ENCODE results near the gene MICALL2.

The MICALL2 gene

DNA sequence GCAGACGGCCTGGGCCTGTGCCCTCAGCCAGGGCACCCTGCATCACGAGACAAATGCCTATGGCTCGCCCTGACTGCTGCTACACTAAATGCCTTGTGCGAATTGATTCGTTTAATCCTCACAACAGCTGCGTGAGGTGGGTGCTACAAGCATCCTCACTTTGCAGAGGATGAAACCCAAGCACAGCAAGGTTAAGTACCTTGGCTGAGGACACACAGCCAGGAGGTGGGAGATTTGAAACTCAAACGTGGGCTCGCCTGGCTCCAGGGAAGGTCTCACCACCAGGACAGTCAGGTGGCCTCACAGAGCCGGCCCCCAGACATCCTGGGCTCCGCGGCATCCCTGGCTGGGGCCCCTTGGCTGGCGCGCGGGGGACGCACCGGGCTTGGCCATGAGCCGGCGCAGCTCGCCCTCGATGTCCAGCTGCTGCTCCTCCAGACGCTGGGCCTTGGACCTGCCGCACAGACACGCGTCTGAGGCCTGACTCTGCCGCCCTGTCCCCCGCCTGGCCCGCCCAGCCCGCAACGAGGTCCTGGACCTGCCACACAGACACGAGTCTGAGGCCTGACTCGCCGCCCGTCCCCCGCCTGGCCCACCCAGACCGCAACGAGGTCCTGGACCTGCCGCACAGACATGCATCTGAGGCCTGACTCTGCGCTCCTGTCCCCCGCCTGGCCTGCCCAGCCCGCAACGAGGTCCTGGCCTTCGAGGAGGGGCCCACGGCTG, 22.0 kb downstream of the MICALL2 start:
- TF ChIP-seq, protein P1, sequence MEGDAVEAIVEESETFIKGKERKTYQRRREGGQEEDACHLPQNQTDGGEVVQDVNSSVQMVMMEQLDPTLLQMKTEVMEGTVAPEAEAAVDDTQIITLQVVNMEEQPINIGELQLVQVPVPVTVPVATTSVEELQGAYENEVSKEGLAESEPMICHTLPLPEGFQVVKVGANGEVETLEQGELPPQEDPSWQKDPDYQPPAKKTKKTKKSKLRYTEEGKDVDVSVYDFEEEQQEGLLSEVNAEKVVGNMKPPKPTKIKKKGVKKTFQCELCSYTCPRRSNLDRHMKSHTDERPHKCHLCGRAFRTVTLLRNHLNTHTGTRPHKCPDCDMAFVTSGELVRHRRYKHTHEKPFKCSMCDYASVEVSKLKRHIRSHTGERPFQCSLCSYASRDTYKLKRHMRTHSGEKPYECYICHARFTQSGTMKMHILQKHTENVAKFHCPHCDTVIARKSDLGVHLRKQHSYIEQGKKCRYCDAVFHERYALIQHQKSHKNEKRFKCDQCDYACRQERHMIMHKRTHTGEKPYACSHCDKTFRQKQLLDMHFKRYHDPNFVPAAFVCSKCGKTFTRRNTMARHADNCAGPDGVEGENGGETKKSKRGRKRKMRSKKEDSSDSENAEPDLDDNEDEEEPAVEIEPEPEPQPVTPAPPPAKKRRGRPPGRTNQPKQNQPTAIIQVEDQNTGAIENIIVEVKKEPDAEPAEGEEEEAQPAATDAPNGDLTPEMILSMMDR (IDR thresholded peaks at IDR 0.05; ENCODE audit: low read depth, low read length): no peak
- no peak overlapping the region for H3K4me3 ChIP-seq (ENCODE audit: low read depth, low read length)
- in situ Hi-C loops (cut with HindIII; ENCODE audit: low sequenced_read_pairs): no loop called here
- DNase-seq (ENCODE audit: low read depth, low spot score): no peak

DNA sequence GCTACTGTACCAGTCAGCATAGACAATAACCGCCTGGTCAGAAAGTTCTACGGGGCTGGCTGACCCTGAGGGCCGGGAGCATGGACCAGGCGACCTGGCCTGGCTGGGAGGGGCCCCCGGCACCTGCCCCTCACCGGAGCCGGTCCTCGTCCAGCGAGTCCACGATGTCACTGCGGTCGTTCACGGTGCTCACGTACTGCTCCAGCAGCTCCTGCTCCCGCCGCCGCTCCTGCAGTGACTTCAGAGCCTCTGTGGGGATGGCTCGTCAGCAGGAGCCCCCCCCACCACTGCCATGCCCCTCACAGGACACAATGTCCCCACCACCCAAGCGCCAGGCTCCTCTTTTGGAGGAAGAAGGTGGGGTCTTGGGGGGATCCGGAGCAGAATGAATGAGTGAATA, 22.7 kb downstream of the MICALL2 start:
- no peak overlapping the region for H3K4me3 ChIP-seq (ENCODE audit: low read depth, low read length)
- TF ChIP-seq, protein P1 (IDR thresholded peaks at IDR 0.05; ENCODE audit: low read depth, low read length): no peak
- in situ Hi-C loops (cut with HindIII; ENCODE audit: low sequenced_read_pairs): no loop called here
- no peak for DNase-seq (ENCODE audit: low read depth, low spot score)

DNA sequence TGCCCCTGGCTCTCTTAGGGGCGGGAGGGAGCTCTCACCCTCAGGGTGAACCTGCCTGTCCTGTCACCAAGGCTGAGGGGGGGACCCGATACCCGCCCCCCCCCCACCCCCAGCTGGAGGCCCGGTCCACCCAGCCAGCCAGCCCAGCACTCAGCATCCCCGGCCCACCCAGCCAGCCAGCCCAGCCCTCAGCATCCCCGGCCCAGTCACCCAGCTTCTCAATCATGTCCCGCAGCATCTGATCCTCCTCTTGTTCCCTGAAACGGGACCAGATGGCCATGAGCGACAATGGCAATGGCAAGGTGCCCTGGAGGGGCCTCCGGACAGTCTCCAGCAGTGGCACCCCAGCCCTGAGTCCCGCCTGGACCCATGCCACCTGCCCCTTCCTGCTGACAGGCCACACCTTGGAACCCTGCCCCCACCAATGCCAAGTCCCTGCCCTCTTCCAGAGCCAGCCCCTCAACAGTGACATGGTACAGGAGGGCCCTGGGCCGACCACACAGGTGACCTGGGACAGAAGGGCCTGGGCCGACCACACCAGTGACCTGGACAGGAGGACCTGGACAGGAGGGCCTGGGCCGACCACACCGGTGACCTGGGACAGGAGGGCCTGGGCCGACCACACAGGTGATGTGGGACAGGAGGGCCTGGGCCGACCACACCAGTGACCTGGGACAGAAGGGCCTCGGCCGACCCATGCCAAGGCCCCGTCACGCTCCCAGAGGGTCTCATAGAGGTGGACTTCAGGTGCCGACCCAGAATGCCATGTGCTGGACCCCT, 24.2 kb downstream of the MICALL2 start:
- no peak overlapping the region for H3K4me3 ChIP-seq (ENCODE audit: low read depth, low read length)
- TF ChIP-seq, protein P1 (IDR thresholded peaks at IDR 0.05; ENCODE audit: low read depth, low read length): no peak
- in situ Hi-C loops (cut with HindIII; ENCODE audit: low sequenced_read_pairs): no loop called here
- no peak for DNase-seq (ENCODE audit: low read depth, low spot score)

DNA sequence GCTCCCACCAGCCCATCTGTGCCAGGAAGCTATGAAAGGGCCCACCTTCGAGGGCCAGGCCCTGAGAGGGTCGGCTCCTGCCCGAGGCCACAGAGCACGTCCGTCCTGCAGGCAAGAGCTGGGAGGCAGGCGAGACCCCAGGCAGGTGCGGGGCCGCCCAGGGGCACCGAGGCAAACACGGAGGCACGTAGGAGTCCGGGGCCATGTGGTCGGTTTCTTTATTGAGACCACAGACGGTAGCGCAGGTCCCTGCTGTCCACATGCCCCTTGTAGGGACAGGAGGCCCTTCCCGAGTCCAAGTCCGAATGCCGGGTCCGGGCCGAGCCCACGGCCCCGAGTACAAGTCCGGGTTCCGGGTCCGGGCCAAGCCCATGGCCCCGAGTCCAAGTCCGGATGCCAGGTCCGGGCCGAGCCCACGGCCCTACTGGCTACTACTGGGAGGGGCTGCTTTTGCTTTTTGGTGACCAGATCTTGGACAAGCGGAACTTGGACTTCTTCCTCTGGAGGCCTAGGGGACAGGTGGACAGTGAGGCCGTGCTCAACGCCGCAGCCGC, 25.0 kb downstream of the MICALL2 start:
- no peak for DNase-seq (ENCODE audit: low read depth, low spot score)
- H3K4me3 ChIP-seq (ENCODE audit: low read depth, low read length): no peak overlapping the region
- TF ChIP-seq, protein P1 (IDR thresholded peaks at IDR 0.05; ENCODE audit: low read depth, low read length): no peak
- in situ Hi-C loops (cut with HindIII; ENCODE audit: low sequenced_read_pairs): no loop called here

DNA sequence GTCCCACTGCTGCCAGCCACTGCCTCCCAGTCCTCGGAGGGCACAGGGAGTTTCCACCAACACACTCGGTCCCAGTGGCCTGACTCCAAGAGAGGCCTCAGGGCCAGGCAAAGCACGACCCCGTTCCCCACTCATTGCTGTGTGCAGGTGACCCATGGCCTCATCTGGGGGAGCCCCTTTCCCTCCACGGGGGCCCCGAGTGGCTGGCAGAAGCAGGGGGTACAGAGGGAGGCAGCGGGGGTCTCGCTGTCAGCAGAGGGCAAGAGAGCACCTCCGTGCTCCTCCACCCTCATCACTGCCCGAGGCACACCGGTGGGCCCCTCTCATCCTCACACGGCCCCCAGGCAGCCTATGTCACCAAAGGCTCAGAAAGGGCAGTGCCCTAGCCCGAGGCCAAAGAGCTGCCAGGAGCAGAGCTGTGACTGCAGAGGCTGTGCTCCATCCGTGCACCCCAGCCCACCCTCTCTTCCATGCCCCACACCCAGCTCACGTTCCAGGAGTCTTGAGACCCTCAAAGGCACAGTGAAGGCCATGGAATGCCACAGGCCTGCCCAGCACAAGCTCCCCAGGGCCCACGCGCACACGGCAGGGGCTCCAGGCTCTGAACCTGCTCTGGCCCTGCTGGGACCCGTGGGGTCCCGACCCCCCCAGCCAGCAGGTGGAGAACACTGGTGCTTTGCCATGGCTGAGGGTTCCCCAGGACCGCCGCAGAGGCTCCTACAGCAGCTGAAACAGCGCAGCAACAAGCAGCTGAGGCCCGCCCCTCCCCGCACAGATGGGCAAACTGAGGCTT, 25.9 kb downstream of the MICALL2 start:
- no peak for DNase-seq (ENCODE audit: low read depth, low spot score)
- in situ Hi-C loops (cut with HindIII; ENCODE audit: low sequenced_read_pairs): no loop called here
- H3K4me3 ChIP-seq (ENCODE audit: low read depth, low read length): no peak overlapping the region
- TF ChIP-seq, protein P1 (IDR thresholded peaks at IDR 0.05; ENCODE audit: low read depth, low read length): no peak

DNA sequence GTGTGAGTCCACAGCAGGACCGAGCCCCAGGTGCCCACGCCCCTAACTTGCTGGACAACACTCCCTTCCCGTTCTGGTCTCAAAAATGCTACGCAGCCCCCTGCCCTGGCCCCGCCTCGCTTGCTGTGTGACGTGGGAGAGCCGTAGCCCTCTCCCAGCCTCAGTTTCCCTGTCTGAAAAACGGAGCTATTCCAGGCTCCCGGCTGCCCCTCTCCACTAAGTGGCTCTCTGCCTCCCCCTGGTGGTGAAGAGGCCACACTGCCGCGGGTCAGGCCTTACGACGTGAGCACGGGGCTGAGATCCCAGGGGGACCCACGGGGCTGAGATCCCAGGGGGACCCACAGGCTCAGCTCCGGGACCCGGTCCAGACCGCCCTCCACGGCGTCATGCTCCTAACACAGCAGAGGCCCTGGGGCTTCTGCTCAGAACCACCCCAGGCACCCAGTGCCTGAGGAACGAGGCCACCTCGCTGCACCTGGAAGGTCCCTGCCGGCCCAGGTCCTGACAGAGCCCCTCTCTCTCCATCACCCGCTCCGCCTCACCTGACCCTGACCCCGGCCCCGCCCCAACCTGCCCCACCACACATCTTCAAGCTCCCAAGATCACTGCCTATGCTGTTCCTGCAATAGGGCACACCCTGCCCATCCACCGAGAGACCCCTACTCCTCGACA, 26.7 kb downstream of the MICALL2 start:
- H3K4me3 ChIP-seq (ENCODE audit: low read depth, low read length): no peak overlapping the region
- in situ Hi-C loops (cut with HindIII; ENCODE audit: low sequenced_read_pairs): no loop called here
- peak; percentile 30 for DNase-seq (ENCODE audit: low read depth, low spot score)
- TF ChIP-seq, protein P1 (IDR thresholded peaks at IDR 0.05; ENCODE audit: low read depth, low read length): peak; percentile 98

Data from astrocyte of the spinal cord (primary cell).